IPS-NIHi7 (cell line): ENCODE measurements around the gene CA7.
A peak's percentile ranks its signal among the peaks of the same experiment; 100 is the strongest.
"Not testable (repeated sequence)": the region's sequence is repeated elsewhere in the genome, so short reads cannot be mapped to it uniquely, and the experiment has no call there.

Experiments used
- DNase-seq: peaks from one replicate; pipeline ENCODE4 v3.0.0; 2012; ENCODE audit warnings: mixed read lengths; ENCODE audit errors: extremely low spot score

The CA7 gene

DNA sequence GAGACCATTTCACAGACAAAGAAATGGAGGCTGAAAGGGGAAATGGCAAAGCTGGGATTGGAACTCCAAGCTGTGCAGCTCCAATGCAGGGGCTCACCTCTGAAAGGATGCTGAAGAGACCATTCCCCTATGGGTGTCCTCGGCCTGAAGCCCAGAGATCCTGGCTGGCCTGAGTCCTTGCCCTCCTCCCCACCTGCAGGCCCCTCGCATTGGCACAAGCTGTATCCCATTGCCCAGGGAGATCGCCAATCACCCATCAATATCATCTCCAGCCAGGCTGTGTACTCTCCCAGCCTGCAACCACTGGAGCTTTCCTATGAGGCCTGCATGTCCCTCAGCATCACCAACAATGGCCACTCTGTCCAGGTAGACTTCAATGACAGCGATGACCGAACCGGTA, 2.6 kb downstream of the CA7 start:
- DNase-seq, result peak; percentile 4

DNA sequence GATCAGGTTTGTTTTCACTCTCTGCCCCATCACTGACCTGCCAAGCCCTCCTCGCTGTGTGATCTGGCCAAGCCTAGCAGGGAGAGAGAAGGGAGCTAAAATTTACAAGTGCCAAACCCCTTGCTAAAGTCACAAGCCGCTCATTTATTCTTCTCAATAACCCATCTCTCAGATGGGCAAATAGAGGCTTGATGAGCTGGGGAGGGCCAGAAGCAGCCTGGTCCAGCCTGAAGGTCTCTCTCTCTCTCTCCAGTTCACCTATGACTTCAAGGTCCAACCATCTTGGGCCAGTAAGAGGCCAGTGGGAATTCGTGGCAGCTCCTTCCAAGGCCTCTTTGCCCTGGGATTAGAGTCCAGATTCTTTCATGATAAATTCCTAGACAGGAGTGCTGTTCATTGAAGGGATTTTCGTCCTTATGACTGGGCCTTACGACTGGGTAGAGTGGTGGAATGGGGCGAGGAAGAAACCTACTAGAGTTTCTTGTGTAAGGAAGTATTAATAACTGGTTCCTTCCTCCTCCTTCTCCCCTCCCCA, 3.4 kb downstream of the CA7 start:
- DNase-seq, result no peak

DNA sequence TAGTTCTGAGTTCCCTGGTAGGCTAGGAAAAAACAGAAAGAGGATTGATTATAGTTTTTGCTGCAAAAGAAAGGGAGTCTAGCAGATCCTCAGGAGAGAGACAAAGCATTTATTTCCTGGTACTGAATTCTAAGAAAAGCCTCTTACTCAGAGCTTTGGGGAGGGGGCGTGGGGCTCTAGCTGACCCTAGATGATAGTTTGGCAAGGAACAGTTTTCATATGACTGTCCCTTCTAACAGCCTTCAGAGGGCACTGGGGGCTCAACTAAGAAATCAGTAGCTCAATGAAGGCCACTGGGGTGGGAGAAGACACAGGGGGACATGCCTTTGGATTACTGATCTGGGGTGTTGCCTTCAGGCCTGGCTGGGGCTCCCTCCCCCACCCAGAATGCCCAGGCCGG, 4.0 kb downstream of the CA7 start:
- DNase-seq, result peak; percentile 3

DNA sequence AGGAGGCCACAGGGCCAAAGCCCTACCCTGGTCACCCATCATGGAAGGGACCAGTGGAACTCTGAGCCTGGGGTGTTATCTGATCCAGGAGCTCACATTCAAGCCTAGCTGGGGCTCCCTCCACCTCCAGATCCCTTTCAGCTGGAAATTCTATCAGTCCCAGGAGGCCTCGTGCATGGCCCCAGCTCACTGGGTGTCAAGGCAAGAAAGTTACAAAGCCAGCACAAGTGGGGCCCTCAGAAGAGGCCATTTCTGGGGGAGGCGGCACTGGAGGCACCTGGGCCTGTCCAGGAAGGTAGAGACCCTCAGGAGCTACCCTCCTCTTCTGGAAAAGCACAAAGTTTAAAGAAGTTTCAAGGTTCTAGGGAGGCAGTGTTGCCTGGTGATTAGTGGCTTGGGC, 4.8 kb downstream of the CA7 start:
- DNase-seq, result peak; percentile 6

DNA sequence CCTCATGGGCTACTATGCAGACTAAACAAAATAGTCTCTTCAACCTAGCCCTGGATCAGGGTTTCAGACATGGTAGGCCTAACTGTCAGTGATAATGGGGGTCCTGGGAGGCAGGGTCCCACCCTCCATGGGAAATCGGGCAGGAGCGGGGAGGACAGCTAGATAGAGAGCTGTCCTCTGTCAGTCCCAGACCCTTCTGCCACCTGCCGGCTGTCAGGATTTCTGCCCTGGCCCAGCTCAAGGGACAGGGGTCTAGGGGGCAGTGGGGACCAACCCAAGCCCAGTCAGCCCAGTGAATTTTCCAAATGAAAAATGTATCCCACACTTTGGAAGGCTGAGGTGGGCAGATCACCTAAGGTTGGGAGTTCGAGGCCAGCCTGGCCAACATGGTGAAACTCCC, 5.3 kb downstream of the CA7 start:
- DNase-seq, result no peak

DNA sequence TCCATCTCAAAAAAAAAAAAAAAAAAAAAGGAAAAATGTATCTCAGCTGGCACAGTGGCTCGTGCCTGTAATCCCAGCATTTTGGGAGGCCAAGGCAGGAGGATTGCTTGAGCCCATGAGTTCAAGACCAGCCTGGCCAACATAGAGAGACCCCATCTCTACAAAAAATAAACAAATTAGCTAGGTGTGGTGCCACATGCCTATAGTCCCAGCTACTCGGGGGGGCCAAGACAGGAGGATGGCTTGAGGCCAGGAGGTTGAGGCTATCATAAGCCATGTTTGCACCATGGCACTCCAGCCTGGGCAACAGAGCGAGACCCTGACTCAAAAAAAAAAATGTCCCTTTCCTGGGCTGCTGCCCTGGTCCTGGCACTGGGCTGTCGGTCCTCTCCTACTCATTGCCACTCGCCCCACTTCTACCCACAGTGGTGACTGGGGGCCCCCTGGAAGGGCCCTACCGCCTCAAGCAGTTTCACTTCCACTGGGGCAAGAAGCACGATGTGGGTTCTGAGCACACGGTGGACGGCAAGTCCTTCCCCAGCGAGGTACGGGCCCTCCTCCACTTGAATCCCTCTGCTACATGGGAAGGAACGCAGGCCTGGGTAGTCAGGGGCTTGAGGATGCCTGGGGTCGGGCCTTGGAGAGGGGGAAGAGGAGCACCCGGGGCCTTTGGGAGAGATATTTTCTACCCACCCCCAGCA, 6.1 kb downstream of the CA7 start:
- no peak for DNase-seq

DNA sequence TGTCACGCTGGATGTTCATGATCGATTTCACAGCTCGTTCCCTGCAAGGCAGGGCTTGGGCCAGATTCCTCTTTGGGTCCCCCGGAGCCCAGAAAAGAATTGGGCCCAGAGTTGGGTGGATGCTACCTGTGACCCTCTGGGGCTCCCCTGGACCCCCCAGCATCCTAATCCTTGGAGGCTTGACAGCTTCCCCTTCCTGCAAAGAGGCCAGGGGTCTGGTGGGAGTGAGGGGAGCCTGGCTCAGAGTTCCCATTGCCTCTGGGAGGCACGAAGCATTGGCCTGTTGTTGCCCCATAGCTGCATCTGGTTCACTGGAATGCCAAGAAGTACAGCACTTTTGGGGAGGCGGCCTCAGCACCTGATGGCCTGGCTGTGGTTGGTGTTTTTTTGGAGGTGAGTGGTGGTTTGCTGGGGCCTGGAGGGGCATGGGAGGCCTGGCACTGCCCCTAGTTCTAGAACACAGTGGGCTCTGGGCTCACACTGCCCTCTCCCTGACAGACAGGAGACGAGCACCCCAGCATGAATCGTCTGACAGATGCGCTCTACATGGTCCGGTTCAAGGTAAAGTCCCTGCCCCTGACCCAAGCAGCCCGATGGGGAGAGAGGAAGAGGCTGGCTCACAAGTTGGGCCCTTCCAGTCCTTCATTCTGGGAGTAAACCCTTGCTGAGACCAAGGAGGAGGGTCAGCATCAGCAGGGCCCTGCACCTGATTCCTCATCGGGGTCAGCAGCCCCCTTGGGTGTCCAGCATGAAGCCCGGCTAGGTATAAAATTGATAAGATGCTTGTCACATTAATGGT, 7.2 kb downstream of the CA7 start:
- DNase-seq, result no peak

DNA sequence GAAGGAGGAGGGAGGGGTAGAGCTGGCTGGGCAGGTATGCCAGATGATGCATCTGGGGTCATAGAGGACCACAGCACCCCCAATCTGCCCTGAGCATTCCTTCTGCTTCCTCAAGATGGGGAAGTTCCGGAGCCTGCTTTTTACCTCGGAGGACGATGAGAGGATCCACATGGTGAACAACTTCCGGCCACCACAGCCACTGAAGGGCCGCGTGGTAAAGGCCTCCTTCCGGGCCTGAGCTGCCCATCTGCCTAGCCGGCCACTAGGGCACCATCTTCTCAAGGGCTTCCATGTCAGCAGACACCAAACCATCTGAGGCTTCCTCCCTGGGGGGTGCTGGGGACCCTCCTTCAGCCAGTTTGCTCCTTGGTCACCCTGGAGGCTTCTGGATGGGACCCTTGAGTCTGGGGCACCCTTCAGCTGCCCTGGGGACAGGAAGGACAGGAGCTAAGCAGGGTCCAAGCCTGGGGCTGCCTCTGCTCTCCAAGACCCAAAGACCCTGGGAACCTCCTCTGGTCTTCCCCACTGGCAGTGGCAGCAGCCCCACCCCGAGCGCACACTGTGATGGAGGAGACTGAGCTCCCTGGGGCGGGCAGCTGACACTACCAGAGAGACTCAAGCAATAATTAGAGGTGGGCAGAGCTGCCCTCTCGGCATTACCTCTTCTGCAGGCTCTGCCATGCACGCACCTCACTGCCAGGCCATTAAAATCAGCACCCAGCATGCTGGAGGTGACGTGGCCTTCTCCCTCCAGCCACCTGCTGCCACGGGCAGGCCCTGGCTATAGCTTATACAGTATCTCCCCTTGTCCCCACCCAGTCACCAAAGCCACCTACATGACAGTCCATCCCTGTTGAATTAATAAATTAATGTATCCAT, 9.3 kb downstream of the CA7 start:
- no peak for DNase-seq

DNA sequence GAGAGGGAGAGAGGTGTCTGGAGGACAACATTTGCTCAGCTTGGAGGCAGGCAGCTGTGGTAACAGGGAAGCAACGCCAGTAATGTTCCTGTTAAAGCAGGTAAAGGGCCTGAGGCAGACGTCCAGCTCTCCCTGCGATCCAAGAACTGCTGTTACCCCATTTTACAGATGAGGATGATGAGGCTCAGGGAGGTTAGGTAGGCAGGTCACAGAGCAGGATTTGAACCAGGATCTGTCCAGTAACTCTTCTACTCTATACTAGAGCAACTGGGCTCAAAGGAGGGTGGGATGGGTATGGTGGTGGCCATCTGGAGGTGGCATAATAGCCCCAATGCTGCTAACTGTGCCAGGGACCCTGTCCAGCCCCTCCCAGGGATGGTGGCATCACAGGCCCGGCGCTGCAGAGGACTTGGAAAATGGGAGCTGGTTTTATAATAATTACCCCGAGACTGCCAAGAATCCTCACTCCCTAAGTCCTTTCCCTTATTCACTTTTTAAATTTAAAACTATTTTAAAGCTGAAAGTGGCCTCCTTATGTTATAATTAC, 12.0 kb downstream of the CA7 start:
- no peak for DNase-seq

DNA sequence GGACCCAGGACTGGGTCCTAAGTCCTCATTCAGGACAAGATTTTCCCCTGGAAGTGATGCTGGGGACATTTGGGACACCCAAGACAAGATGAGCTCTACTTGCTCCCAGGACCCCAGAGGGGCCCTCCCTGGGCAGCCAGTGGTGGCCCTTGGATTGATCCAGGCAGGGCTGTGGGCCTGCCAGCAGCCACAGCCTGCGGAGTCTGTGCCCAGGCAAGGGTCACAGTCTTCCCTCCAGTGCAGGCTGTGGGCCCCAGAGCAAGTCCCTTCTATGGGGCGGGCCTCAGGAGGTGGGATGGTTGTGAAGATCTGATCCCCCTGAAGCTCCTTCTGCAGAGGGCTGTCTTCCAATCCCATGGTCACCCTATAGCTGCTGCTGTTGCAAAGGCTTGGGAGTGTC, 12.6 kb downstream of the CA7 start:
- no peak for DNase-seq

DNA sequence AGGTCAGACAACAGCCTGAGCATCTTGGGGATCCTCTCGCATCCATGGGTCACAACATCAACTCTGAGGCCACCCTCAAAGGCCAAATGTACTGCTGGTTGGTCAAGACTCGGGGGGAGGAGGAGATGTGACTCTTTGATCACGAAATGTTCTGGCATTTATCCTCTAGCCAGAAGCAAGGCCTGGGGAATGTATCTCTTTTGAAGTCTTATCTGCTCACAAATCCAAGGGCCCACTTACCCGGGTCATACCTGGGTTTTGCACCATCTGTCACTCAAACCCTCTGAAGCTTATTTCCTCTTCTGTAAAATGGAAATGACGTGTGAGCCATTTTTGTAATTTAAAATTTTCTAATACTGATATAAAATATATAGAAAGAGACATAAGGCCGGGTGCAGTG, 13.2 kb downstream of the CA7 start:
- peak; percentile 8 for DNase-seq

DNA sequence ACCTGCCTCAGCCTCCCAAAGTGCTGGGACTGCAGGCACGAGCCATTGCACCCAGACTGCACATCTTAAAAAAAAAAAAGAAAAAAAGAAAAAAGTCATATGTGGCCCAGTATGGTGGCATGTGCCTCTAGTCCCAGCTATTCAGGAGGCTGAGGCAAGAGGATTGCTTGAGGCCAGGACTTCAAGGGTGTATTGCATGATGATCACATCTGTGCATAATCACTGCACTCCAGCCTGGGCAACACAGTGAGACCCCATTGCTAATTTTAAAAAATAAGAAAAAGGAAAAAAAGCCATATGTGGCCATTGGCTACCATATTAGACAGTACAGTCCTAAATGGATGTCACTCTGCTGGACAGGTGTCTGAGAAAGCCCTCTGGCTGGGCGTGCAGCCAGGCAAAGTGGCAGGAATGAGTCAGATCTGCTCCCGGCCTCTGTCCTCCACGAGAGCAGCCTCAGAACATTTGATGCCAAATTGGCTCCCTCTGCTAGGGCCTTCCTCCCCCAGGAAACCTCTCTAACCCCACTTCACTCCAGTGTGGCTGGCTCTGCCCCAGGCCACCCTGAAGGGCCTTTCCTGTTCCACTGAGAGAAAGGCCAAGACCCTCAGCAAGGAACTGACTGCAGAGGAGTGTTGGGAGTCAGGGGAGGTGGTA, 14.7 kb downstream of the CA7 start:
- peak; percentile 4 for DNase-seq

DNA sequence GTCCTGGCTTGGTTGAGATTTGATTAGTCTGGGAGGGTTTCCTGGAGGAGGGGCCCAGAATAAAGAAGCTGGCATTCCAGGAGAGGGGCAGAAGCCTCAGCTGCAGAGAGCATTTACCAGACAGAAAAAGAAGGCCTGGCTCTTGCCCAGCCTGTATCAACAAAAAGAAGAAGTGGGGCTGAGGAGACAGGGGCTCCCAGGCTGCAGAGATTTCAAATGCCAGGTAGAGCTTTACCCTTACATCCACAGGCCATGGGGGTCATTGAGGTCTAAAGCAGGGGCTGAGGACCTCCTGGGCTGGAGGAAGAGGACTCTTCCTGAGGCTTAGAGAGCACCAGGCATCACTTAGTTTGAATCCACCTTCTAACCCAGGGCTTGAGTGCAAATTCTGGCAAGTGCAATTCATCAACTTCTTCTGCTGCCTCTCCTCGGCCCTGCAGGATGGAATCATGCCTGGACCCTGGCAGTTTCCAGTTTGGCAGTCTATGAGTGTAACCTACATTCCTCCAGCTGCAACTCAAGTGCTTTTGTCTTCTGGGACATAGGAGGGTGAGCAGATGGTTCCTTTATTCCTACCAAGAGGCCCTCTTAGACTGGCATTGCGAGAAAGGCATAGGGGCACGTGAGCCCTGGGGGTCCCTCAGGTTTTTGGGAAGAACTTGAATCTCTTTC, 15.3 kb downstream of the CA7 start:
- no peak for DNase-seq

DNA sequence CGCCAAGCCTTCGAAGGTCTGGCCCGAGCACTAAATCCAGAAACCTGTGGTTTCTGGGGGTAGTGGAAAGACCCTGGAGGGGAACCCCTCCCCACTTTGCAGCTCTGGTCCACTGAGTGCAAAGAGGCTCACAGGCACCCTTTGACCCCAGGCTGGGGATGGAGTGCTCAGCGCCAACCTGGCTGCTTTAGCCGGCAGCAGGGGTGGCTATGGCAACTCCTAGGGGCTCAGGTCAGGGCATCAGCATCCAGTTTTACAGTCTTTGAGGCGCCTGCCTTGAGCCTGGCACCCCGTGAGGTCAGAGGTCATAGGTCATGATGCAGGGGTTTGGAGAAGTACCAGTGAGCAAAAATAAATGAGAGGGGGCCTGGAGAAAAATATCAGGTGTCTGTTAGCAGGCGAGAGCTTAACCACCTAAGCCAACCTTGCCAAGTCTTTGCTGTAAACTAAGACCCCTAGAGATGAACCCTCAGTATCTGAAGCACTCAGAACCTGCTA, 17.9 kb downstream of the CA7 start:
- no peak for DNase-seq

DNA sequence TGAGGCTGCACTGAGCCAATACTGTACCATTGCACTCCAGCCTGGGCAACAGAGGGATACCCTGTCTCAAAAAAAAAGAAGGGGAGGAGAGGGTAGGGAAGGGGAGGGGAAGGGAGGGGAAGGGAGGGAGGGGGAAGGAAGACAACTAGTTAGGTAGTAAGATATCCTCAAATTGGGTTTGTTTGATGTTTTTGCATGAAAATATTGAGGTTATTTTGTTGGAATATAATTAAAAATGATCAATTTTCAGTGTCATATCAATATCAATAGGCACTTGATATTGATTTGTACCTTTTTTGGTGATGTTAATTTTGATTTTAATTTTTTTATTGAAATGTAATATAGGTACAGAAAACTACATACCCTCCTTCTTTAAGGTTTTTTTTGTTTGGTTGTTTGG, 19.5 kb downstream of the CA7 start:
- DNase-seq, result no peak

DNA sequence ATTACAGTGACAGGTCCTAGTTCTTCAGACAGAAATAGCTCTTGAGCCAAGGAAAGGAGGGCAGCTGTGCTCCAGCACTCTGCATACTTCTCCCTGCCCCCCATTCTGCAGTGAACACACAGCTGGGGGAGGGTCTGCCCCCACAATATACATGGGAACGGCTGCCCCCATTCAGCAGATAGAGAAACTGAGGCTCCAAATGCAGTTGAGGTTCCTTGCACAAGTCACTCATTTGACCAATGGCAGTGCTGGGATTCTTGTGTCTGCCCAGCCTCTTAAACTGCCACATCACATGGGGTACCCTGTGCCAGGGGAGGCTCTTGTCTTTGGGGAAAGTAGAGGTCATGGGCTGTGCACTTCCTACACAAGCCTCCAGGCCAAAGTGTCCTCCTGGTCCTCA, 25.2 kb downstream of the CA7 start:
- no peak for DNase-seq

DNA sequence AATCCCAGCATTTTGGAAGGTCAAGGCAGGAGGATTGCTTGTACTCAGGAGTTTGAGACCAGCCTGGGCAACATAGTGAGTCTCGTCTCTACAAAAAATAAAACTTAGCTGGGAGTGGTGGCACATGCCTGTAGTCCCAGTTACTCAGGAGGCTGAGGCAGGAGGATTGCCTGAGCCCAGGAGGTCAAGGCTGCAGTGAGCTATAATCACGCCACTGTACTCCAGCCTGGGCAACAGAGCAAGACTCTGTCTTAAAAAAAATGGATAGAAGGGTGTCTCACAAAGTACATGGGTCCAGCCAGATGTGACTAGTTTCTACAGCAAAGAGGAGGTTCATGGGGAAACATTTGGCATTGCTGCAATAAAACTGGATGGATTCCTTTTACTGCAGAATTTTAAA, 27.1 kb downstream of the CA7 start:
- DNase-seq, result not testable (repeated sequence)

DNA sequence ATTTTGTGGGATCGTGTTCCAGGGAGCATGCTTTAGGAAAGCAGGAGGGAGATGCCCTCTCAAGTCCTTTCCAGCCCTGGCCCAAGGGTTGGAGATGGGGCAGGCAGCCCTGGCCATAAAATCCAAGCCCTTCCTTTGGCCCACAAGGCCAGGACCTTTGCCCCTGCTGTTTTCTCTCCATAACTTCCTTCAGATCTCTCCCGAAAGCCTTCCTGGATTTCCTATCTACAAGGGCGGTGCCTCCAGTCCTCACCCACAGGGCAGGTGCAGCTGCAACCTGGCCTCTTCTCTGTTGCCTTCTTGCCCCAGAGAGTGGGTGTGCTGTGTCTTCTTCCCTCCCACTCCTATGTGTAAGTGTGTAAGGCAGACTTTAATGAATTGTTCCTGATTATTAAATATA, 27.6 kb downstream of the CA7 start:
- no peak for DNase-seq

DNA sequence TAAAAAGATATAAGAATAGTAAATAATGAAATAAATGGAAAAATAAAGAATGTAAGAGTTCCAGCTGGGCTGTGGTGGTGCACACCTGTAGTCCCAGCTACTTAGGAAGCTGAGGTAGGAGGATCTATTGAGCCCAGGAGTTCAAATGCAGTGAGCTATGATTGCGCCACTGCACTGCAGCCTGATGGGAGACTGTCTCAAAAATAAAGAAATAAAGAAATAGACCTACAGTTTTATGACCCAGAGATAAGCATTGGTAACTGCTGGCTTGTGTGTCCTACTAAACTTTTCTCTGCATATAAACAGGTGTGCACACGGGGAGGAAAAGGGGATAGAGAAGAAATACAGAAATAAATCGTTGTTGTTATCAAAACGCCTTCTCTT, 28.3 kb downstream of the CA7 start:
- DNase-seq, result no peak

DNA sequence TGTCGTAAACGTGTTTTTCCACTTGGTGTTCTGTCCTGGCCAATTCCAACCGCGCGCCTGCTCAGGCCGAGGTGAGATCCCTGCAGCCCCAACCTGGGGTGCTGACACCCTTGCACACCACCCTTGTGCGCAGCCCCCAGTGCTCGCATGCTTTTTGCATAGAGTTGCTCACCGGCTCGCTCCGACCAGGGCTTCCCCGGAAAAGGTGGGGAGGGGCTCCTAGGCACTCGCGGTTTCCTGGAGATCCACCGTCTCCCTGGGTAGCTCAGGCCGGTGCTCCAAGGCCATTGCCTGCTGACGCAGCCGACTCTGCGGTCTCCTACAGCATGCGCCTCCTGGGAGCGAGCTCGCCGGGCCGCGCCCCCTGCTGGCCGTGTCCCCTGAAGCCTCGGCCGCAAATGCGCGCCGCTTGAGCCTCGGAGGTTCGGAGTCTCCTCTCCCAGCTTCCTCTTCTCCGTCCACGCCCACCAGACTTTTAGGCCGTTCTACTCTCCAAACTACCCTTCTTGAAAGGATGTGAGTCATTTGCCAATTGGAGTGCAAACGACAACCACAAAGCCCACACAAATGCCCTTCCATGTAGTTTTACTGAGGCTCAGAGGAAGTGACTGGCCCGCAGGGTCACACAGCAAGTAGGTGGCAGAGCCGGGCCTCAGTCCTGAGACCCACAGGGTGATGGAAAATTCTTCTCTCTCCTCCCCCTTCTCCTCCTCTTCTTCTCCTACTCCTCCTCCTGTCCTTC, 28.9 kb downstream of the CA7 start:
- peak; percentile 90 for DNase-seq
